WI38 (cell line): ENCODE results near the gene CCDC85A.

Experiments used
- H3K4me3 ChIP-seq: 2 replicates; pipeline ENCODE4 v1.5.1; 2011; ENCODE audit warnings: low read depth, mild to moderate bottlenecking, control low read depth, low read length
- TF ChIP-seq, protein P1 (sequence below): IDR thresholded peaks from 2 replicates; pipeline ENCODE4 v1.5.1; 2012; ENCODE audit warnings: low read depth, mild to moderate bottlenecking, control low read depth, low read length

The CCDC85A gene

DNA sequence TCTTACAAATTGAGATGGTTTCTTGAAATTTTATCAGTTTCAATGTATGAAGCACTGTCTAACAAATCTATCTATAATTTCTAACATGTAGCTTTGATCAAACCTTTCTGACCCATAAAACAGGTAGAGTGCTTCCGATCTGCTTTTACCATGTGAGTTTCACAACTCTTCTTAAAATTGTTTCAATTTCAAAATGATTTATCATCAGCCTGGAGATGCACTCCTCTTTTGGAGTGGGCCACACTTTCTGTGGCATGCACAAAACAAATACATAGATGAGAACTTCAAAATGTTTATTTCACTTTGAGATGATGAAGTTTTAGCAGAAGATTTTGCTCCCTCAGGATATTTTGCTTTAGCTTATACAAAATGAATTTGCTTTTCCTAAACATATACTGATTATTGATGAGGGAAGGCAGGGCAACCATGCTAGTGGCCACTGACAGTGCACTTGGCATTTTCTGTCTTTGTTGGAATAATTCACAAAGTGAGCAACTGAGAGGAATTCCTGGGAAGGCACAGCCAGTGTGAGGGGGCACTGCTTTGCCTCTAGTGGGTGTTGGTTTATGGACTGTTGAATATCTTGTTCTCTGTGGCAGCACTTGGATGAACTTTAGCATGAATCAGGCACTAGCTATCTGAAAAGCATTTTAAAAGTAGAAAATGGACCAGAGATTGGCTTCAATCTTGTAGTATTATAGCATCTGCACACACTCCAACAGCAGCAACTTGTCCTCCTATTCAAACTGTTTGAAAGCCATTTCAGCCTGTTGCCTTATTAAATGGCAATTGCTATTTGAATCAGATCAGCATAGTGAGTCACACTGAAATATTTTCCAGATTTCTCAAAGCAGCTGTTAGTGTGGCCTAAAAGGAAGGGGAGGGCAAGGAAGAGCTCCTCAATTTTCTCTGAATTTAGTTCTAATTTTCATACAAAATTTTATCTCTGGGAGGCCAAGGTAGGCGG is 193.2 kb downstream of the CCDC85A start:
- no peak overlapping the region for H3K4me3 ChIP-seq
- TF ChIP-seq, protein P1, sequence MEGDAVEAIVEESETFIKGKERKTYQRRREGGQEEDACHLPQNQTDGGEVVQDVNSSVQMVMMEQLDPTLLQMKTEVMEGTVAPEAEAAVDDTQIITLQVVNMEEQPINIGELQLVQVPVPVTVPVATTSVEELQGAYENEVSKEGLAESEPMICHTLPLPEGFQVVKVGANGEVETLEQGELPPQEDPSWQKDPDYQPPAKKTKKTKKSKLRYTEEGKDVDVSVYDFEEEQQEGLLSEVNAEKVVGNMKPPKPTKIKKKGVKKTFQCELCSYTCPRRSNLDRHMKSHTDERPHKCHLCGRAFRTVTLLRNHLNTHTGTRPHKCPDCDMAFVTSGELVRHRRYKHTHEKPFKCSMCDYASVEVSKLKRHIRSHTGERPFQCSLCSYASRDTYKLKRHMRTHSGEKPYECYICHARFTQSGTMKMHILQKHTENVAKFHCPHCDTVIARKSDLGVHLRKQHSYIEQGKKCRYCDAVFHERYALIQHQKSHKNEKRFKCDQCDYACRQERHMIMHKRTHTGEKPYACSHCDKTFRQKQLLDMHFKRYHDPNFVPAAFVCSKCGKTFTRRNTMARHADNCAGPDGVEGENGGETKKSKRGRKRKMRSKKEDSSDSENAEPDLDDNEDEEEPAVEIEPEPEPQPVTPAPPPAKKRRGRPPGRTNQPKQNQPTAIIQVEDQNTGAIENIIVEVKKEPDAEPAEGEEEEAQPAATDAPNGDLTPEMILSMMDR = no peak

DNA sequence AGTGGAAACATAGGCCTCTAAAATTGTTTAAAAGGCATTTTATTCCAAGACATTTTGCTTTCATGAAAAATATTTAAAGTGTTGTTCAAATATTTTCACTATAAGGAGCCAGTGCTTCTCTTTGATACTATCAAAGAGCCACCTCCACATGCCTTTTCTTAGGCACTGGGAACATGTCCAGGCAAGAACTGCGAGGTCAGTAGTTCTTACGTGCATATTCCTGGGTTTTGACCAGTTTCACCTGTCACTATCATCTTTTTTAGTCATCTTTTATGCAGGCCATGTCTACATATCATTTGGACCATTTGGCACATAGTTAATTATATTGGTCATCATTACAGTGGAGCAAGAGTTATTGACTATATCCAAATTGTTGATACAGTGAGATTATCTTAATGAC is 195.3 kb downstream of the CCDC85A start:
- H3K4me3 ChIP-seq = no peak overlapping the region
- TF ChIP-seq, protein P1 = no peak

DNA sequence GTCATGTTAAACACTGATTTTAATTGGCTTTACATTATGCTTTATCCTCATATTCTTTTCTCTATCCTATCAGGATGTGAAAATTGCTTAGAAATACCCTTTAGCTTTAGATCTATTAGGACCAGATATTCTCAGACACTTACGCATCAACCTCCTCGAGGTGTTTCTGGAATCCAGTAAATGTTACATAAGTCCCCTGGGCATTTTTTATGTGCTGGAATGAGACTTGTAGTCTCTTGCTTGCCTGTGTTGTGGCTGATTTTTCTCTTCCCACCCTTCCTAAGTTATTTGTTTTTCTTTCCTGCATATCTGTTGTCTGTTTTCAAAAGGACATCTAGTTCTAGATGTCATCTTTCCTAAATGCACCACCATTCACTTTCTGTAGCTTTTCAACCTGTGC is 197.1 kb downstream of the CCDC85A start:
- TF ChIP-seq, protein P1 = no peak
- no peak overlapping the region for H3K4me3 ChIP-seq

DNA sequence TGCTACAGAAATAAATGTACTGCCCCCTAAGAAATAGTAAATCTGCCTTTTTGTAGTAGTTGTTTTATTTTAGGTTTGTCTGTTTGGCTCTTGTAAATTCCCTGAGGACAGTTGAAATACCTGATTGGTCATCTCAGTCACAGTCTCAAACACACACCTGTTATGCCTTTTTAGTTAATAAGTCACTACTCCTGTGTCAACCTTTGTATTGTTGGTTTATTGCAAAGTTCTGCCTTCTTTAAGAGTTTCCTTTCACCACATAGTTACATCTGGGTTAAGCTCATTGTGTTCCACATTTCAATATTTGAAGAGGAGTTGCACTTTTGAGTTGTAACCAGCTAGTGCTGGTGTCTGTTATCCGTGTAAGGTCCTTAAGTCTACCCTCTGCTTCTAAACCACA is 198.7 kb downstream of the CCDC85A start:
- H3K4me3 ChIP-seq = no peak overlapping the region
- TF ChIP-seq, protein P1 = no peak

DNA sequence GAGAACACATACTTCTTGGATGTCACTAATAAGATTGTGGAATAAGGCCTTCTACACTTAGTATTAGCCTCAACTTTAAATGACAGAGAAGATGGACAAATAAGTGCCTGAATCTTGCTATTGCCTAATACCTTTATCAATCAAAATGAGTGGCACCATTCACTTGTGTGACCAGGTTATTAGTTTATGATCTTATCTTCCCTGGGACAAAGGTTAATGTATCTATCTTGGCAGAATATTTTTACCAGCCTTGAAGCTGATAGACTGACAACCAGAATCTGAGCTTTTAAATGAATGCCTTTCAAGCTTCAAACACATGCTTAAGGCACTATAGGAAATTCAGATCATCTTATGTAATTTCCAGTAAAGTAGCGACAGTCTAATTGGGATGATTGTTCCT is 202.9 kb downstream of the CCDC85A start:
- TF ChIP-seq, protein P1 = no peak

DNA sequence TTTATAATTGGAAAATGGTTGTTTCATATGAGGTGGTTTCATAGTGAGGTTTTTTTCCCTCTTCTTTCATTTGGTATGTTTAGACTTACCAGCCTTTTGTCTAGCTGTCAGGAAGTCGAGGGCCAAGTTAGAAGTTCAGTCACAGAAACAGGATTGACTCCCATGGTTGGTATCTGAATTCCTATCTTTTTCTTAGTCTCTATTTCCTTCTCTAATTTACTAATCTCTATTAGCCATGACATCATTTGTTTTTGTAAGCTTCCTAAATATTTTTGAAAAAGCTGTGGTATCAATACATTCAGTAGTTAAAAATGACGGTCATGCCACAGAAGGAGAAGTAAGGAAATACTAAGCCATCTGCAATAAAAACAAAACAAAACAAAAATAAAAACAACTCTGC is 206.9 kb downstream of the CCDC85A start:
- TF ChIP-seq, protein P1 = no peak
- no peak overlapping the region for H3K4me3 ChIP-seq

More for the DNA sequence above, 202.9 kb downstream of the CCDC85A start:
- no peak overlapping the region for H3K4me3 ChIP-seq

DNA sequence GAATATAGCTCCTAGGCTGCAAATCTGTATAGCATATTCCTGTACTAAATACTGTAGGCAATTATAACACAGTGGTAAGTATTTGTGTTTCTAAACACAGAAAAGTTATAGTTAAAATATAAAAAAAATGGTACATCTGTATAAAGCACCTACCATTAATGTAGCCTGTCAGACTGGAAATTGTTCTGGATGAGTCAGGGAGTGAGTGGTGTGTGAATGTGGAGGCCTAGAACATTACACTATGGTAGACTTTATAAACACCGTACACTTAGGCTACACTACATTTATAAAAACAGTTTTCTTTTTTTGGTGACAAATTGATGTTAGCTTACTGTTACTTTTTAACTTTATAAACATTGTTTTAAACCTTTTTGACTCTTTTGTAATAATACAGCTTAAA is 226.3 kb downstream of the CCDC85A start:
- H3K4me3 ChIP-seq = no peak overlapping the region
- TF ChIP-seq, protein P1 = no peak
